Measurements from ENCODE around the gene CNOT3.
A peak's percentile ranks its signal among the peaks of the same experiment; 100 is the strongest.

CNOT3 gene

GRCh38 chr19:54100561-54100960 lies 37.0 kb upstream of the CNOT3 start, which contains the start of gene OSCAR:
TSS of gene OSCAR (minus strand) at chr19:54100803. CDS start at chr19:54100792, 11 bp downstream.
- Histone ChIP-seq H3K27me3 (peaks cover 23 to 38% (median 32%) of the 10 kb centered on the region in 11 experiments), H3K36me3 (peaks cover 3 to 15% (median 6%) of the 10 kb centered on the region in 11 experiments), H4K20me1 (peaks cover 0 to 28% (median 2%) of the 10 kb centered on the region in 11 experiments; a peak in 9 of 22 replicates), H3K9me3 (replicated peaks in 1 of 11) (peaks cover 0 to 1% (median 0%) of the 10 kb centered on the region in 11 experiments; a peak in 1 of 22 replicates), H3K4me3 (peak within 1 kb of the TSS in 9 of 10 experiments; percentile 43 to 73 (median 57); a peak in 19 of 20 replicates), H3K27ac (peak within 1 kb of the TSS; percentile 68 to 90 (median 77)), H3K4me1 (peaks cover 44 to 92% (median 65%) of the 10 kb centered on the region in 10 experiments), H3K4me2 (peak within 1 kb of the TSS; percentile 55 to 99 (median 88)), H3K9ac (peak within 1 kb of the TSS; percentile 64 to 90 (median 72))
- peak in 6 of 11 experiments; percentile 10 to 29 (median 24); a peak in 2 of 22 replicates for TF ChIP-seq Cebpa-rat (IDR thresholded peaks at IDR 0.05)

GRCh38 chr19:54102421-54103169 lies 35.0 kb upstream of the CNOT3 start, which contains the start of gene NDUFA3:
TSS of gene NDUFA3 (plus strand) at chr19:54102855. CDS start at chr19:54102879, 24 bp downstream.
- Histone ChIP-seq H3K27ac (peak within 1 kb of the TSS; percentile 63 to 90 (median 74); a peak in 21 of 22 replicates), H3K9me3 (replicated peaks in 1 of 11) (no peaks in the 10 kb centered on the region), H3K4me3 (peak within 1 kb of the TSS; percentile 84 to 99 (median 96)), H3K36me3 (peaks cover 23 to 35% (median 26%) of the 10 kb centered on the region in 11 experiments), H3K4me1 (peaks cover 34 to 75% (median 47%) of the 10 kb centered on the region in 10 experiments), H3K27me3 (peaks cover 3 to 18% (median 11%) of the 10 kb centered on the region in 11 experiments), H3K4me2 (peak within 1 kb of the TSS; percentile 89 to 99 (median 96)), H3K9ac (peak within 1 kb of the TSS; percentile 78 to 89 (median 85)), H4K20me1 (peaks cover 0 to 25% (median 11%) of the 10 kb centered on the region in 11 experiments; a peak in 12 of 22 replicates)
- no peak for TF ChIP-seq Cebpa-rat (IDR thresholded peaks at IDR 0.05)

- H3K4me3 ChIP-seq = no peak overlapping the region
- H3K9ac ChIP-seq = no peak overlapping the region
- peaks cover 48 to 61% (median 51%) of the 10 kb centered on the region in 11 experiments for H3K36me3 ChIP-seq
- TF ChIP-seq Cebpa-rat (IDR thresholded peaks at IDR 0.05) = no peak
- H3K27me3 ChIP-seq = no peaks in the 10 kb centered on the region
- H4K20me1 ChIP-seq = peaks cover 0 to 51% (median 31%) of the 10 kb centered on the region in 11 experiments; a peak in 17 of 22 replicates
- H3K27ac ChIP-seq = no peak overlapping the region
- no peak overlapping the region for H3K4me2 ChIP-seq
- no peaks in the 10 kb centered on the region for H3K9me3 ChIP-seq (replicated peaks in 1 of 11)
- H3K4me1 ChIP-seq = peaks cover 31 to 50% (median 36%) of the 10 kb centered on the region in 10 experiments
These were observed 32.4 kb upstream of the CNOT3 start for GRCh38 chr19:54104998-54105715.

- TF ChIP-seq Cebpa-rat (IDR thresholded peaks at IDR 0.05) = no peak
- no peak overlapping the region for H3K9ac ChIP-seq
- no peak overlapping the region for H3K27ac ChIP-seq
- no peaks in the 10 kb centered on the region for H3K27me3 ChIP-seq
- H3K36me3 ChIP-seq = peaks cover 55 to 67% (median 58%) of the 10 kb centered on the region in 11 experiments
- H3K9me3 ChIP-seq (replicated peaks in 1 of 11) = no peaks in the 10 kb centered on the region
- H3K4me2 ChIP-seq = no peak overlapping the region
- peaks cover 25 to 44% (median 31%) of the 10 kb centered on the region in 10 experiments for H3K4me1 ChIP-seq
- H4K20me1 ChIP-seq = peaks cover 0 to 57% (median 33%) of the 10 kb centered on the region in 11 experiments; a peak in 17 of 22 replicates
- no peak overlapping the region for H3K4me3 ChIP-seq
These were observed 31.8 kb upstream of the CNOT3 start for GRCh38 chr19:54105796-54106195.

GRCh38 chr19:54106716-54107115 lies 30.8 kb upstream of the CNOT3 start:
- no peaks in the 10 kb centered on the region for H3K9me3 ChIP-seq (replicated peaks in 1 of 11)
- H3K4me2 ChIP-seq = no peak overlapping the region
- no peak overlapping the region for H3K4me3 ChIP-seq
- no peak overlapping the region for H3K27ac ChIP-seq
- H4K20me1 ChIP-seq = peaks cover 0 to 66% (median 37%) of the 10 kb centered on the region in 11 experiments; a peak in 17 of 22 replicates
- no peaks in the 10 kb centered on the region for H3K27me3 ChIP-seq
- peaks cover 16 to 35% (median 21%) of the 10 kb centered on the region in 10 experiments for H3K4me1 ChIP-seq
- TF ChIP-seq Cebpa-rat (IDR thresholded peaks at IDR 0.05) = no peak
- peaks cover 61 to 76% (median 66%) of the 10 kb centered on the region in 11 experiments for H3K36me3 ChIP-seq
- H3K9ac ChIP-seq = no peak overlapping the region

- H3K9me3 ChIP-seq (replicated peaks in 1 of 11) = no peaks in the 10 kb centered on the region
- no peak overlapping the region for H3K4me2 ChIP-seq
- H3K36me3 ChIP-seq = peaks cover 71 to 89% (median 78%) of the 10 kb centered on the region in 11 experiments
- no peaks in the 10 kb centered on the region for H3K27me3 ChIP-seq
- H3K27ac ChIP-seq = no peak overlapping the region
- TF ChIP-seq Cebpa-rat (IDR thresholded peaks at IDR 0.05) = no peak
- peaks cover 9 to 28% (median 15%) of the 10 kb centered on the region in 10 experiments; a peak in 19 of 20 replicates for H3K4me1 ChIP-seq
- H4K20me1 ChIP-seq = peaks cover 0 to 73% (median 42%) of the 10 kb centered on the region in 11 experiments; a peak in 17 of 22 replicates
- H3K4me3 ChIP-seq = no peak overlapping the region
- no peak overlapping the region; a peak in 1 of 22 replicates for H3K9ac ChIP-seq
These were observed 29.6 kb upstream of the CNOT3 start for GRCh38 chr19:54107876-54108490.

GRCh38 chr19:54108496-54108895 lies 29.1 kb upstream of the CNOT3 start:
- Histone ChIP-seq H3K4me3 (no peak overlapping the region), H3K4me2 (no peak overlapping the region), H3K27ac (no peak overlapping the region), H3K9me3 (replicated peaks in 1 of 11) (no peaks in the 10 kb centered on the region), H3K4me1 (peaks cover 6 to 30% (median 12%) of the 10 kb centered on the region in 10 experiments; a peak in 19 of 20 replicates), H4K20me1 (peaks cover 0 to 73% (median 42%) of the 10 kb centered on the region in 11 experiments; a peak in 17 of 22 replicates), H3K27me3 (no peaks in the 10 kb centered on the region), H3K9ac (no peak overlapping the region; a peak in 1 of 22 replicates), H3K36me3 (peaks cover 71 to 94% (median 83%) of the 10 kb centered on the region in 11 experiments)
- TF ChIP-seq Cebpa-rat (IDR thresholded peaks at IDR 0.05) = no peak

- no peaks in the 10 kb centered on the region for H3K9me3 ChIP-seq (replicated peaks in 1 of 11)
- no peaks in the 10 kb centered on the region for H3K27me3 ChIP-seq
- no peak overlapping the region for H3K27ac ChIP-seq
- H4K20me1 ChIP-seq = peaks cover 0 to 79% (median 48%) of the 10 kb centered on the region in 11 experiments; a peak in 17 of 22 replicates
- 0 out of 22 replicates have a peak overlapping the region, but pooled peaks of 3 of the 11 experiments have one; percentile 19 to 41 (median 34) for H3K9ac ChIP-seq
- no peak overlapping the region for H3K4me3 ChIP-seq
- H3K4me1 ChIP-seq = peaks cover 8 to 26% (median 12%) of the 10 kb centered on the region in 10 experiments
- H3K36me3 ChIP-seq = peaks cover 71 to 93% (median 88%) of the 10 kb centered on the region in 11 experiments
- no peak overlapping the region for H3K4me2 ChIP-seq
- no peak for TF ChIP-seq Cebpa-rat (IDR thresholded peaks at IDR 0.05)
These were observed 27.9 kb upstream of the CNOT3 start for GRCh38 chr19:54109651-54110050.
